GM19397 (cell line): ENCODE results near the gene MSTN.
"Not testable (repeated sequence)": the region's sequence is repeated elsewhere in the genome, so short reads cannot be mapped to it uniquely, and the experiment has no call there.

Source experiments
- ATAC-seq: cut with Tn5 transposase; IDR thresholded peaks from one replicate; pipeline ENCODE4 v1.9.1; 2021; ENCODE audit warnings: mild to moderate bottlenecking, moderate library complexity; ENCODE audit not compliant: unreplicated experiment

MSTN gene

DNA sequence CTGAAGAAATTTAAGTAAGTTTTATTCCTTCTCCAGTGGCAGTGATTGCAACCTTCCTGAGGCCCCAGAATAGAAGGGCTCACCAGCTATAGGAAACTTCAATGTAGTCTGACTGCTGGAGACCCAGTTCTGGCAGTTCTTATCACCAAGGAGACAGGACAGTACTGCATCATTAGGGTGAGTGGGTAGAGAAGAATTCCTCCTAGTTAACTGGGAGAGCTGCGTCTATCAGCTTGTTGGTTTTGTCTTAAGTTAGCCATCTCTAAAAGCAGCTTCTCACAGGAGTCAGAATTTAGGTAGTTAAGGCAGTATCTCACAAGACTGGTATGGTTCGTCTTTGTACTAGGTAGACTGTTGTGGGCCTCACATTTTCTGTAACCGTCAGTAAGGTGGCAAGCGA, 3.3 kb upstream of the MSTN start:
- no peak for ATAC-seq

GRCh38 chr2:190063624-190064023, 1.1 kb upstream of the MSTN start:
- ATAC-seq: no peak

DNA sequence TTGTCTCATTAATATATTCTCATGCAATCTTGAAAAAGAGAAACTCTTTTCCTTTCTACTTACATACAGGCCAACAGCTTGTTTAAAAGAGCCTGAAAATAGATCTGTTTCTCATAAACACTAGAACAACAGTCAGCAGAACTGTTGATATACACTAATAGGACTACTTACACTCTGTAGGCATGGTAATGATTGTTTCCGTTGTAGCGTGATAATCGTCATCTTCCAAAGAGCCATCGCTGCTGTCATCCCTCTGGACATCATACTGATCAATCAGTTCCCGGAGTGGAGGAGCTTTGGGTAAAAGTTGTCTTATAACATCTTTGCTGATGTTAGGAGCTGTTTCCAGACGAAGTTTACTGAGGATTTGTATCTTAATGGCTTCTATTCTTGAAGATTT, 476 bp downstream of the MSTN start:
- ATAC-seq: no peak

- ATAC-seq: no peak
These were observed 1.9 kb downstream of the MSTN start for GRCh38 chr2:190060626-190061025.

DNA sequence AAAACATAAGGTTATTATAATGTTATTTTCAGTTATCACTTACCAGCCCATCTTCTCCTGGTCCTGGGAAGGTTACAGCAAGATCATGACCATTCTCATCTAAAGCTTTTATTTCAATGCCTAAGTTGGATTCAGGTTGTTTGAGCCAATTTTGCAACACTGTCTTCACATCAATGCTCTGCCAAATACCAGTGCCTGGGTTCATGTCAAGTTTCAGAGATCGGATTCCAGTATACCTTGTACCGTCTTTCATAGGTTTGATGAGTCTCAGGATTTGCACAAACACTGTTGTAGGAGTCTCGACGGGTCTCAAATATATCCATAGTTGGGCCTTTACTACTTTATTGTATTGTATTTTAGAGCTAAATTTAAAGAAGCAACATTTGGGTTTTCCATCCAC, 2.5 kb downstream of the MSTN start:
- ATAC-seq: no peak

DNA sequence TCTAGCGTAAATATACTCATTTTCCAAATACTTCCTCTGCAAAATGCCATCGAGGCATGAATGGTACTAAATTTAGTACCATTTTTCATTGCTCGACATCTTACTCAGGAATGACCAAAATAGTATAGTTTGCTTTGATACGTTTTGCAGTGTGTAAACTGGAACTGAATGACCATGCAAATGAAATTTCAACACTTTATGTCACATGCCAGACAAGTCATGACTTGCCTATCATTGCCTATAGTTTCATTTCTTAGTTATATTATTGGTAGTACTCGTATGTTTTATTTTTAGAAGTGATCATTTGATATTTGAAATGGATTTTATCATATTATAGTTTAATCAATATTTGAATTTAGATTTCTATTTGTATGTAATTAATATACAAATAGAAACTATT, 9.1 kb downstream of the MSTN start:
- no peak for ATAC-seq

DNA sequence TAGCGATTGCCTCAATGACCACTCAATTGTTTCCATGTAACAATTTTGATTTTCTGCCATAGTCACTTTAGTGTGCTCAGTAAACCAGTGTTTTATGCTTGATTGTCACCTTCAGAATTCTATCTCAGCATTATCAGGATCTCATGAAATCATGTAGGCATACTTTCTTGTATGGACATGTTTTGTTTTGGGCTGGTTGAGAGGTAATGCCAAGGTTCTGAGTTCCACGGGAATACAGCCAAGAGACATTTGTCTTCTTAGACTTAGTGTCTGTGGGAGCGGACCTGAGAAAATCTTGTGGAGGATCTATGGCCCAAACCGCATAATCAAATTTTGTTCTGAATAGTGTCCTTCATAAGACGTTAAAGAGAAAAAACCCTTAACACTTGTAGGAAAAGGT, 10.2 kb downstream of the MSTN start:
- no peak for ATAC-seq

- no peak for ATAC-seq
These were observed 11.3 kb downstream of the MSTN start for GRCh38 chr2:190051223-190051622.

GRCh38 chr2:190050001-190050400, 12.5 kb downstream of the MSTN start:
- ATAC-seq: no peak

DNA sequence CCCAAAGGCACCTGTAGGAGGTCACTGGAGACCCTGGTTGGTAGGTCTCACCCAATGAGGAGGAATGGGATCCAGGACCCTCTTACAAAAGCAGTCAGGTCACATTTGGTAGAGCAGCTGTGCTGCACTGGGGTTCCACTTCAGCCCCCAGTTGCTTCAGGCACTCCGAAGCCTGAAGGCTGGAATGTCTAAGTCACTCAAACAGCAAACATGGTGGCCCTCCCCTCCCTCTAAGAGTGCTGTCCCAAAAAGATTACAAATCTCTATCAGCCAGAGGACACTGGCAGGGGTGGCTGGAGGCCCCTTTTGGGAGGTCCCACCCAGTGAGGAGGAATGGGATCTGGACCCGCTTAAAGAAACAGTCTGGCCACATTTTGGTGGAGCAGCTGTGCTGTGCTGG, 17.7 kb downstream of the MSTN start:
- ATAC-seq: no peak

DNA sequence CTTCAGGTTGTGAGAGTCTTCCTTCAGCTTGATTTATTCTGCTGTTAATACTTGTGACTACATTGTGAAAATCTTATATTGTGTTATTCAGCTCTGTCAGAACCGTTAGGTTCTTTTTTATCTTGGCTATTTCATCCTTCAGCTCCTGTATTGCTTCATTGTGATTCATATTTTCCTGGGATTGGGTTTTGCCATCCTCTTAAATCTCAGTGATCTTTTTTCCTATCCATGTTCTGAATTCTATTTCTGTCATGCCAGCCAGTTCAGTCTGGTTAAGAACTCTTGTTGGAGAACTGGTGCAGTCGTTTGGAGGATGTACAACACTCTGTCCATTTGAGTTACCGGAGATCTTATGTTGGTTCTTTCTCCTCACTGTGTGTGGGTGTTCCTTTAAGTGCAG, 19.1 kb downstream of the MSTN start:
- ATAC-seq: no peak

- no peak for ATAC-seq
These were observed 26.5 kb downstream of the MSTN start for GRCh38 chr2:190036071-190036470.

- not testable (repeated sequence) for ATAC-seq
These were observed 28.1 kb downstream of the MSTN start for GRCh38 chr2:190034417-190034816.

DNA sequence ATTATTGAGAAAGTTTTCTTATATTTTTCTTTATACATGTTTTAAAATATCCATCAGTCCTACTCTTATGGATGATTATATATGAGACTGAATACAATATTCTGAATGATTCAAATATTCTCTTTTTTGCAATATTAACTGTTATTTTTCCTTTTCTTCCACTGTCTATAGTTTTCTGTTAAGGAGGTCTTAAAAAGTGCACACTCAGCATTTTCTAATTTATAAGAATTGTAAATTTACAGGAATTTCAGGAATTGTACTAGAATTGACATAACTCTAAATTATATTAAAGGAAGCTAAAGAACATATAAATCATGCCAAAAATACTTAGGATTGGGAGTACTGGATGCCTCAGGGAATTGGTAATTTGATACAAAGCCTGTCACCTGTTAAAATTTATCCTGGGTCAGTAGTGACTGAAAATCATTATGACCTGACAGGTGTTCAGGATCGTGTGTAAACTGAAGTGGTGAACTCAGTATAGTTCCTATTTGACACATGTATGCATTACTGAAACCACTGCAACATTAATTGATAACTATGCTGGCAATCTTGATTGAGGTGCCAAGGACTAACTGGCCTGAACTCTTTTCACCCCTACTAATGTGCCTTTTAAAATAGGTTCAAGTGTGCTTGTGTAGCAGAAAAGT, 30.4 kb downstream of the MSTN start:
- no peak for ATAC-seq

DNA sequence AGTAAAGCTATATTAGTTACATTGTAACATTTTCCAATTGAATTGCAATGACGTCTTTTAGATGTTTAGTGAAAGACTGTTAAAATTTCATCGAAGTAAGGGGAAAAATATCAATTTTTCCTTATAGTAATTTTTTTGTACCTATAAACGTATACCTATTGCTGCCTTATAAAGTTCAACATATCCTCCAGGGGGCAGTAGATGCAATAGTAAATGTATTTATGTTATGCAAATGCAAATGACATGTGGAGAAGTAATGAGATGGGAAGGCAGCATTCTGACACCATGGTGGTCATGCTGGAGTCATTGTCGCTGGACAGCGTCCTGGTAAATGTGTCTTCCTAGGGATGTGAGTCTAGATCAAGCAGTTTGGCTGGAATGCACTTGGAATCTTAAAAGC, 38.7 kb downstream of the MSTN start:
- no peak for ATAC-seq

GRCh38 chr2:190020720-190021119, 41.8 kb downstream of the MSTN start:
- ATAC-seq: no peak

DNA sequence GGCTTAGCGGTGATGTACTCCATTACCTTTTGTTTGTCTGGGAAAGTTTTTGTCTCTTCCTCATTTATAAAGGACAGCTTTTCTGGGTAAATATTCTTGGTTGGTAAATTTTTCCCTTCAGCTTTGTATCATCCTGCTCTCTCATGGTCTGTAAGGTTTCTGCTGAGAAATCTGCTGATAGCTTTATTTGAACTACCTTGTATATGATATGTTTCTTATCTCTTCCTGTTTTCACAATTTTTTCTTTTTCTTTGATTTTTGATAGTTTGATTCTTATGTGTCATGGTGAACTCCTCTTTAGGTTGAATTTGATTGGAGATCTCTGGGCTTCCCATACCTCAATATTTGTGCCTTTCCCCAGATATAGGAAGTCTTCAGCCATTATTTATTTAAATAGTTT, 44.7 kb downstream of the MSTN start:
- no peak for ATAC-seq

DNA sequence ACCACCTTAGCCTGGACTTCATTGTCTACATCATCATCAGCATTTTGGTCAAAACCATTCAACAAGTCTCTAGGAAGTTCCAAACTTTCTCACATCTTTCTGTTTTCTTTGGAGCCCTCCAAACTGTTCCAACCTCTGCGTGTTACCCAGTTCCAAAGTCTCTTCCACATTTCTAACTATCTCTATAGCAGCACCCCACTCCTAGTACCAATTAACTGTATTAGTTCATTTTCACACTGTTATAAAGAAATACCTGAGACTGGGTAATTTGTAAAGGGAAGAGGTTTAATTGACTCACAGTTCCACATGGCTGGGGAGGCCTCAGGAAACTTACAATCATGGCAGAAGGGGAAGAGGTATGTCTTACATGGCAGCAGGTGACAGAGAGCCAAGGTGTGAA, 46.6 kb downstream of the MSTN start:
- ATAC-seq: not testable (repeated sequence)
